Osteocyte (in vitro differentiated cells): Measurements from ENCODE around the gene LYVE1. TPM values are rescaled to one million over a fixed set of nuclear protein-coding genes. Genes with fewer than 3 reads are reported as not detected.

ENCODE experiments used
- DNase-seq: peaks from one replicate; pipeline ENCODE4 v3.0.0; 2021; ENCODE audit warnings: mixed read lengths; ENCODE audit not compliant: unreplicated experiment; ENCODE audit errors: extremely low spot score
- H3K27ac Mint-ChIP-seq: one replicate; pipeline ENCODE4 v1.8.0; 2021; ENCODE audit warnings: mild to moderate bottlenecking, mixed read lengths; ENCODE audit not compliant: unreplicated experiment
- H3K27me3 Mint-ChIP-seq: one replicate; pipeline ENCODE4 v1.8.0; 2021; ENCODE audit warnings: mixed read lengths; ENCODE audit not compliant: unreplicated experiment
- H3K36me3 Mint-ChIP-seq: one replicate; pipeline ENCODE4 v1.8.0; 2021; ENCODE audit warnings: mixed read lengths; ENCODE audit not compliant: unreplicated experiment
- H3K4me1 Mint-ChIP-seq: one replicate; pipeline ENCODE4 v1.8.0; 2021; ENCODE audit warnings: mixed read lengths; ENCODE audit not compliant: unreplicated experiment
- H3K4me3 Mint-ChIP-seq: one replicate; pipeline ENCODE4 v1.8.0; 2021; ENCODE audit warnings: mild to moderate bottlenecking, moderate library complexity, mixed read lengths; ENCODE audit not compliant: unreplicated experiment
- H3K9me3 Mint-ChIP-seq: one replicate; pipeline ENCODE4 v1.8.0; 2021; ENCODE audit warnings: mixed read lengths; ENCODE audit not compliant: unreplicated experiment
- total RNA-seq: library from RNA; stranded (reverse); gene quantifications from 2 replicates; pipeline ENCODE4 v1.2.1, GENCODE V29; 2021
- TF ChIP-seq, protein P1 (sequence below): fragments of 200-600 bp; sonication (generic); IDR thresholded peaks from 2 replicates; pipeline ENCODE4 v1.5.0; 2021; ENCODE audit warnings: antibody characterized with exemption, mild to moderate bottlenecking, moderate library complexity

LYVE1 gene
- total RNA-seq, 1 donor from 2014 or later = 1.5 TPM

- Mint-ChIP-seq H3K4me3 (no peak overlapping the region), H3K27me3 (no peaks in the 10 kb centered on the region), H3K4me1 (peaks cover 11% of the 10 kb centered on the region), H3K27ac (no peak overlapping the region), H3K9me3 (peaks cover 5% of the 10 kb centered on the region), H3K36me3 (no peaks in the 10 kb centered on the region)
- TF ChIP-seq, protein P1, sequence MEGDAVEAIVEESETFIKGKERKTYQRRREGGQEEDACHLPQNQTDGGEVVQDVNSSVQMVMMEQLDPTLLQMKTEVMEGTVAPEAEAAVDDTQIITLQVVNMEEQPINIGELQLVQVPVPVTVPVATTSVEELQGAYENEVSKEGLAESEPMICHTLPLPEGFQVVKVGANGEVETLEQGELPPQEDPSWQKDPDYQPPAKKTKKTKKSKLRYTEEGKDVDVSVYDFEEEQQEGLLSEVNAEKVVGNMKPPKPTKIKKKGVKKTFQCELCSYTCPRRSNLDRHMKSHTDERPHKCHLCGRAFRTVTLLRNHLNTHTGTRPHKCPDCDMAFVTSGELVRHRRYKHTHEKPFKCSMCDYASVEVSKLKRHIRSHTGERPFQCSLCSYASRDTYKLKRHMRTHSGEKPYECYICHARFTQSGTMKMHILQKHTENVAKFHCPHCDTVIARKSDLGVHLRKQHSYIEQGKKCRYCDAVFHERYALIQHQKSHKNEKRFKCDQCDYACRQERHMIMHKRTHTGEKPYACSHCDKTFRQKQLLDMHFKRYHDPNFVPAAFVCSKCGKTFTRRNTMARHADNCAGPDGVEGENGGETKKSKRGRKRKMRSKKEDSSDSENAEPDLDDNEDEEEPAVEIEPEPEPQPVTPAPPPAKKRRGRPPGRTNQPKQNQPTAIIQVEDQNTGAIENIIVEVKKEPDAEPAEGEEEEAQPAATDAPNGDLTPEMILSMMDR = no peak
- DNase-seq = no peak
Measured at GRCh38 chr11:10551290-10551592, 17.2 kb downstream of the LYVE1 start.

DNA sequence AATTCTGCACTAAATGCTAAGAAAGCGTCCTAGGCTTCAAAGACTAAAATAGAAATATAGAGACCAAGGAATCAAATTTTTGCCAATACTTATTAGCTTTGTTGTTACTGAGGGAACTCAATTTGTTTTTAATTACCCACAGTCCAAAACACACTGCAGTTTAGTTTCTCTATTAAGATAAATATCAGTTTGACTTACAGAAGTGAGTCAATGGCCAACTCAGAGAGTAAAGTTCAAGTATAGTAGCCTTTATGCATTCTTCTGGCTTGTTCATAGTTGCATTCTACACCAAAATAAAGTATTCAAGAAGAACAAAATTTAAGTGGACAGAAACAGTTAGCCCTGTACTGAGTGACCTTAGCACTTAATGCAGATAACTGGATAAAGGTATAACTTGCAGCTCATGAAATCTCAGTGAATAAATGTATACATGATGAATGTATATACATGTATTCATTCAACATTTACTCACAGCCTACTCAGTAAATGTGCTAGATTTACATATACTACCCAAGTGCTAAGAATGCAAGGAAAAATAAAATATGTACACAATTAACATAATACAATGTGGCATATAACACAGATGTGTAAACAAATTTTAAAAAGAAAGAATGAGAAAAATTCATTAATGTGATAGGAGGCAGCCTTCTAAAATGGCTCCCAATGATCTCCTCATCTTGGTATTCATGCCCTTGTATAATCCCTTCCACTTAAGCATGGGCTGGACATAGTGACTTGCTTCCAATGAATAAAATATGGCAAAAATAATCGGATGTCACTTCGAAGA is 17.8 kb downstream of the LYVE1 start:
- no peak overlapping the region for H3K4me3 Mint-ChIP-seq
- no peak for DNase-seq
- H3K36me3 Mint-ChIP-seq = no peaks in the 10 kb centered on the region
- TF ChIP-seq, protein P1 = no peak
- peaks cover 11% of the 10 kb centered on the region for H3K4me1 Mint-ChIP-seq
- H3K27ac Mint-ChIP-seq = no peak overlapping the region
- H3K9me3 Mint-ChIP-seq = peaks cover 5% of the 10 kb centered on the region
- no peaks in the 10 kb centered on the region for H3K27me3 Mint-ChIP-seq

- no peak overlapping the region for H3K4me3 Mint-ChIP-seq
- no peaks in the 10 kb centered on the region for H3K9me3 Mint-ChIP-seq
- H3K27ac Mint-ChIP-seq = no peak overlapping the region
- peaks cover 10% of the 10 kb centered on the region for H3K4me1 Mint-ChIP-seq
- H3K27me3 Mint-ChIP-seq = no peaks in the 10 kb centered on the region
- no peaks in the 10 kb centered on the region for H3K36me3 Mint-ChIP-seq
- TF ChIP-seq, protein P1 = no peak
- DNase-seq = no peak
Measured at GRCh38 chr11:10544491-10545465, 23.7 kb downstream of the LYVE1 start.

DNA sequence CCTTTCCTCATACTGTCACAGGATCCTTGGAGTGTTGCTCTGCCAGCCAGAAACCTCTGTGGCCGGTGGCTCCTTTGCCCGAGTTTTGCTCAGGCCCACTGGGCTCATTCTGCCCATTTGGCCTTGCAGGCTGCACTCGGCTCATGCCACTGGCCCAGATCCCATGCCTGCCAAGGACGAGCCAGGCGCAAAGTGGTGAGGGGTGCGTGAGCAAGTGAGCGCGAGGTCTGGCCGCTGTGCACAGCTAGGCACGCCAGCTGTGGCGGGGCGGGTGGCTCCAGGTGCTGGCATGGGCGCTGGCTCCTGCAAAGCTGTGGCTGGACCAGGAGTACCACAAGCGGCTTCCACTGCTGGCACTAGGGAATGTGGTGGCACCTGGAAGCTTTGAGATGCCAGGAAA is 24.7 kb downstream of the LYVE1 start:
- no peaks in the 10 kb centered on the region for H3K36me3 Mint-ChIP-seq
- H3K9me3 Mint-ChIP-seq = no peaks in the 10 kb centered on the region
- TF ChIP-seq, protein P1 = no peak
- no peak overlapping the region for H3K27ac Mint-ChIP-seq
- H3K4me1 Mint-ChIP-seq = peaks cover 18% of the 10 kb centered on the region
- H3K27me3 Mint-ChIP-seq = no peaks in the 10 kb centered on the region
- no peak overlapping the region for H3K4me3 Mint-ChIP-seq
- no peak for DNase-seq

DNA sequence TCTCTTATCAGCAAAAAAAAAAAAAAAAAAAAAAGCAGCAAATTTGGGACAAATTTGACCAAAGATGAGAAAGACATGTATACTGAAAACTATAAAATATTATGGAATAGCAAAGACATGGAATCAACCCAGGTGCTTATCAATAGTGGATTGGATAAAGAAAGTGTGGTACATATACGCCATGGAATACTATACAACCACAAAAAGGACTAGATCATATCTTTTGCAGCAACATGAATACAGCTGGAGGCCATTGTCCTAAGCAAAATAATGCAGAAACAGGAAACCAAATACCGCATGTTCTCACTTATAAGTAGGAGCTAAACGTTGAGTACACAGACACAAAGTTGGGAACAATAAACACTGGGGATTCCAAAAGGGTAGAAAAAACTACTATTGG is 25.7 kb downstream of the LYVE1 start:
- H3K36me3 Mint-ChIP-seq = no peaks in the 10 kb centered on the region
- peaks cover 28% of the 10 kb centered on the region for H3K4me1 Mint-ChIP-seq
- TF ChIP-seq, protein P1 = no peak
- DNase-seq = no peak
- no peak overlapping the region for H3K27ac Mint-ChIP-seq
- H3K4me3 Mint-ChIP-seq = no peak overlapping the region
- H3K9me3 Mint-ChIP-seq = no peaks in the 10 kb centered on the region
- no peaks in the 10 kb centered on the region for H3K27me3 Mint-ChIP-seq
